T47D (cell line): Measurements from ENCODE around the gene PIKFYVE.
"Not testable (repeated sequence)": the region's sequence is repeated elsewhere in the genome, so short reads cannot be mapped to it uniquely, and the experiment has no call there.

ENCODE experiments used
- DNase-seq, 2 experiments: peaks; one replicate each; pipeline versions ENCODE4 v3.0.0 to v3.0.0-alpha.2; 2011 to 2012; ENCODE audit warnings: low read depth in 1 of 2, low spot score in 1 of 2
- JUND ChIP-seq: IDR thresholded peaks from 2 replicates; pipeline ENCODE4 v1.6.1; 2012; ENCODE audit warnings: low read depth
- in situ Hi-C: cut with HindIII; loops from 2 replicates; pipeline ENCODE4 v1.10.0; 2016; ENCODE audit warnings: low sequenced_read_pairs, low pct_unique_long_range_greater_than_20kb

PIKFYVE gene

DNA sequence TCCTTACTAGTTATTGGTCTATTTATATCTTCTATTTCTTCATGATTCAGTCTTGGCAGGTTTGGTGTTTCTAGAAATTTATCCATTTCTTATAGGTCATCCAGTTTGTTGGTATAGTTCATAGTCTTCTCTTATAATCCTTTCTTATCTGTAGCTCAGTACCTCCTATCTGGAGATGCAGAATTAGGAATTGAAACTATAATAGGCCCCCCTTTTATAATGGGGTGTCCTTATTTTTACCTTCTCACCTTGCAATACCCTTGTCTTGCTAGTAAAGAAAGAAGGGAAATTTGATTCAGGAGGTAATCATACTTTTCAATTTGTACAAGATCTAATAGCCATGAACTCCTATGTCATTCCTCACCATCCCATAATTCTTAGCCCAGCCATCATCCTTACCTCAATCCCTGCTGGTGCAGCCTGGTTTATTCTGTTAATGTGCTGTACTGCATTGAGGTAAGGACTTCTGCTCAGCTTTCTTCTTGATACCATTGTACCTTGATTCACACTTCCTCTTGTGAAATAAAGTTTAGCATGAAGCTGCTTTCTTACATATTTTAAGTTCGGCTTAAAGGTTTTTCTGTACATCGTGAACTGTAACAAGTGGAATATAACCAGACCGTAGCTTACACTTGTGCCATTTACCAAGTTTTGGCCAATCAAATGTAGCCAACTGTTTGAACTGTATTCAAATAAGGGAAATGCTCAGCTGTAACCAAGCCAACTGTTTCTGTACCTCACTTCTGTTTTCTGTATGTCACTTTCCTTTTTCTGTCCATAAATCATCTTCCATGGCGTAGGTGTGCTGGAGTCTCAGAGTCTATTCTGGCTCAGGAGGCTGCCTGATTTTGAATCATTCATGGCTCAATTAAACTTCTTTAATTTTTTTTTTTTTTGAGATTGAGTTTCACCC is 100.4 kb downstream of the PIKFYVE start:
- DNase-seq: no peak
- in situ Hi-C loops: no loop called here
- TF ChIP-seq JUND: no peak

DNA sequence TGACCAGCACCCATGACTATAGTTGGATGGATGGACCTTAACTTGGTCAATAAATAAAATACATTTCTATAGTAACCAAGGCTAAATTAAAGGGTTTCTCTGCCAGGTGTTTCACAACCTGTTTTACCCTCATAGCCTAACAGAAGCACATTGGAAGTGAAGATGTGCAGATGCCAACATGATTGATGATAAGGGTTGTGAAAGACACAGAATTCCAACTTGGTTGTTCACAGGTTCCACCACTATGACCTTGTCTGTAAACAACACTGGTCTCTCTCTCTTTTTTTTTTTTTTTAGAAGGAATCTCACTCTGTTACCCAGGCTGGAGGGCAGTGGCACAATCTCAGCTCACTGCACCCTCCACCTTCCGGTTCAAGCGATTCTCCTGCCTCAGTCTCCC is 103.0 kb downstream of the PIKFYVE start:
- no peak for TF ChIP-seq JUND
- no peak for DNase-seq
- in situ Hi-C loops: no loop called here

DNA sequence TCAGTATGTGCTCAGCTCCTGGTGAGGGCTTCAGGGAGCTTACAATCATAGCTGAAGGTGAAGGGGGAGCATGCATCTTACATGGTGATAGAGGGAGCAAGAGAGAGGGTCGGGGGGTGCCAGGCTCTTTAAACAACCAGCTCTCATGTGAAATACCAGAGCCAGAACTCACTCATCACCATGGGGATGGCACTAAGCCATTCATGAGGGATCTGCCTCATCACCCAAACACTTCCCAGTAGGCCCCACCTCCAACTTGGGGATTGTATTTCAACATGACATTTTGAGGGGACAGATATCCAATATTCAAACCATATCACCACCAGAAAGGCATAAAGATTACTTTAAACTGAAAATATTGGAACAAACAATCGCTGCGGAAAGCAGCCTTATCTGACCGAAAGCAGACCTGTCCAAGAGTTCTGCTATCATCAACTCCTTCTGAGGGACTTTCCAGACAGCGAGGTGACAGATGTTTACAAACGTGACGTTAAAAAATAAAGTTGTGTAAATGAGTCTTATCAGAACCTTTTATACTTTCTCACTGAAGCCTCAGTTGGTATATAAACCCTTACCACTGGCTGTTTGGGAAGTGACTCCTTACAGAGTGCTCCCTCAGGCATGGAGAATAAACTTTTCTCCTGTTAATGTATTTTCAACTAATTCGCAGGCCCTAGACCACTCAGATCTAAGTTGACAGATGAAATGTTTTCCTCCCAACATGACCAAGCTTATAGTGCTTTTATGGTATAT is 105.0 kb downstream of the PIKFYVE start:
- in situ Hi-C loops: no loop called here
- no peak for TF ChIP-seq JUND

DNA sequence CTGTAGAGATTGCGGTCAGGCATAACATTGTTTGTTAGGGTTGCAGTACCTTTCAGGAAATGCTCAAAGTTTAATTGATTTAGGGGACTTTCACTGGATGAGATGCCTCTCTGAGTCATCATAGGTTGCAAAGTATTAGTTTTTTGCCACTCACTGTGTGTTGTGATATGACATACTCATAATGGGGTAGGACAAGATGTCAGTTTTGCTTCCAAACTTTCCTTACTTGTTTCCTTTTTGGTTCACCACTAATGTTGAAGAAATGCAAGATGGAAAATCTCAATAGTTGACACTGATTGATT is 105.5 kb downstream of the PIKFYVE start:
- no peak for TF ChIP-seq JUND
- in situ Hi-C loops: no loop called here
- DNase-seq: no peak

More for the DNA sequence above, 105.0 kb downstream of the PIKFYVE start:
- no peak for DNase-seq

DNA sequence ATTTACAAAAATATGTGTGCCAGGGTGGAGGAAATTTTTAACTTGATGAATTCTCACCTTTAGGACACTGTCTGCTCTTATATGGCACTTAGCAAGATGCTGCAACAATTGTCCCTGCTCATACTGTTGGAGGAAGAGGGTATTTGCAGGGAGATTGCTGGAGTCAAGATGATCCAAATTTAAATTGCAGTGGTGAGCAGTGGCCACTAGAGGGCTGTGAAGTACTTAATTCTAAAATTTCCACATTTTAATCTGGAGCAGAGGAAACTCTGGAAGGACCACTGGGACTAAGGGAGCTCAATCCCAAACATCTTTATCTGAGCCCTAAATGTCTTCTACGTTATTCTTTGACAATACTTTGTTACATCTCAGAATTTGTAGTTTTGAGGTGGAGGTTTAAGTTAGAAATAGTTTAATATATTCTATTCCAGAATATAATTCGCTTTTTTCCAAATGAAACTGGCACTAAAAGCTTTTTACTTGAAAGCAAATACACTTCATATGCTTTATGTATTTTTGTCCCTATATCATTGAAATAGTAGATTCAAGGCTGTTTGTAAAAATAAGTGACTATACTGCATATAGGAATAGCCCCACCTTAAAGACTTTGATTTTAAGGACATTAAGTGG is 107.5 kb downstream of the PIKFYVE start:
- in situ Hi-C loops: no loop called here
- DNase-seq: peak; percentile 48 to 58
- TF ChIP-seq JUND: no peak

DNA sequence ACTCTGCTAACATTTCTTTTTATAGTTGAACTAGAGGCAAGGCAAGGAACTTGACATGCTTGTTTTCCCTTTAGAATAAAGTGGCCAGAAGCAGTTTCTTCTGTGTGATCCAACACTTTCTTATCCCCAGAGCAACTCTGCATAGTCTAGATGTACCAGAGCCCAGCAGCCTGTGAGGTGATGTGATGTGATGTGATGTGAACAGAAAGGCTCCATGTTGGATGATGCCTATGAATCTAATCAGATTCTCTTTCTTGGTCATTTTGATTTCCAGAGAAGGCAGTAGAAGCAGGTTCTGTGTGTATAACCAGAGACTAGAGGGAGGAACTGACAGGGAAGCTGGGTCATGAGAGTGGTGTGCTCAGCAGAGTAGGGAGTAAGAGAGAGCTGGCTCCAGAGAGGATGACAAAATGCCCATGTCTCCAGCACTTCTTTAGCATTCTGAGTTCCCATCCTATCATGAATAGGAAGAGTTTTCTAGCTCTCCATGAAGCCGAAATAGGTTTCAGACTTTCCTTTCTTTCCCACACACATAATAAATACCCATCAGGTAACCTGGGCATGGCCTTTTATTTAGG is 109.5 kb downstream of the PIKFYVE start:
- no peak for DNase-seq
- no peak for TF ChIP-seq JUND
- in situ Hi-C loops: no loop called here

DNA sequence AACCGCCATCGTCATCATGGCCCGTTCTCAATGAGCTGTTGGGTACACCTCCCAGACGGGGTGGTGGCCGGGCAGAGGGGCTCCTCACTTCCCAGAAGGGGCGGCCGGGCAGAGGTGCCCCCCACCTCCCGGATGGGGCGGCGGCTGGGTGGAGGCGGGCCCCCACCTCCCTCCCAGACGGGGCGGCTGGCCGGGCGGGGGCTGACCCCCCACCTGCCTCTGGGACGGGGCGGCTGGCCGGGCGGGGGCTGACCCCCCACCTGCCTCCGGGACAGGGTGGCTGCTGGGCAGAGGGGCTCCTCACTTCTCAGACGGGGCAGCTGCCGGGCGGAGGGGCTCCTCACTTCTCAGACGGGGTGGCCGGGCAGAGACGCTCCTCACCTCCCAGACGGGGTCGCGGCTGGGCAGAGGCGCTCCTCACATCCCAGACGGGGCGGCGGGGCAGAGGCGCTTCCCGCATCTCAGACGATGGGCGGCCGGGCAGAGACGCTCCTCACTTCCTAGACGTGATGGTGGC is 111.3 kb downstream of the PIKFYVE start:
- DNase-seq, in situ Hi-C loops: not testable (repeated sequence)

DNA sequence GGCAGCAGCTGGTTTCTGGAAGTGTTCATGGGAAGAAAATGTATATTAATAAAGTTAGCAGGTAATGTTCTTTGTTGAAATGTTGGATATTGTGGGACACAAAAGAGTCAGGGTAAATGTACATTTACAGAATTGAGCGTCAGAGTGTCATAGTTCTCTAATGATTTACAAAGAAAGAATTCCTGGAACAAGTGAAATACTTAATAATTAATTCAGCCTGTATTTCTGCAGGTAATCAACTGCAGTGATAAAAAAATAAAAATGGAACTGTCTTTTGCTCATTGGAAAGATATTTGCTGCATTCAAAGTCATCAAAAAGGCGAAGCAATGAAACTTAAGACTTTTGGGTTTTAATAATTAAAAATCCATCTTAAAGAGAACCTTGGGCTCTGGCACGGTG is 113.1 kb downstream of the PIKFYVE start:
- TF ChIP-seq JUND: no peak
- no peak for DNase-seq
- in situ Hi-C loops: no loop called here

DNA sequence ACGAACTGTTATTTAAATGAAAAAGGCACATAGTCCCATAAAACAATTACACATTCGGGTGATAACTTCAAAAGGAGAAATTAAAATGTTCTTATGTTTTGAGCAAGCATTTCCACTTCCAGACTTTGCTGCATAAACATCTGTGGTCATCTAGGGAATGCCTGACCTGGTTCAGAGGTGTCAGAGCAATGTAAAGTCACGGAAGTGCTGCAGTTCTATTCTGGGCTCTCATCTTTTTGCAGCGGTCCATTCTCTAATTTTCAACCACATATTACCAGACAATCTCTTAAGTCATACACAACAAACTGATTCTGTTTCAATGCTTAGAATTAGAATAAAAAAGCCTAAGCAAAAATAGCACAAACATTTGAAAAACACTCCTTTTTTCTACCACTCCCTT is 118.6 kb downstream of the PIKFYVE start:
- in situ Hi-C loops: no loop called here
- no peak for TF ChIP-seq JUND
- no peak for DNase-seq

DNA sequence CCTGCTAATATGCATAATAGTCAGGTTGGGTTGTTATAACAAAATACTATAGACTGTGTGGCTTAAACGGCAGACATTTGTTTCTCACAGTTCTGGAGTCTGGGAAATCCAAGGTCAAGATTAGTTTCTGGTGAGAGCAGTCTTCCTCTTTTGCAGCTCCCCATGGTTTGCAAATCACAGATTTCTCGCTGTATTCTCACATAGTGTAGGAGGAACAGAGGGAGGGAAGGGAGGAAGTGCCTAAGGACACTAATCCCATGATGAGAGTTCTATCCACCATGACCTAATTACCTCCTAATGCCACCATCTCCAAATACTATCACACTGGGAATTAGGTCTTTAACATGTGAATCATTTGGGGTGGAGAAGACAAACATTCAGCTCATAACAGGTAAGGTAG is 120.5 kb downstream of the PIKFYVE start:
- in situ Hi-C loops: no loop called here
- no peak for TF ChIP-seq JUND
- DNase-seq: no peak

DNA sequence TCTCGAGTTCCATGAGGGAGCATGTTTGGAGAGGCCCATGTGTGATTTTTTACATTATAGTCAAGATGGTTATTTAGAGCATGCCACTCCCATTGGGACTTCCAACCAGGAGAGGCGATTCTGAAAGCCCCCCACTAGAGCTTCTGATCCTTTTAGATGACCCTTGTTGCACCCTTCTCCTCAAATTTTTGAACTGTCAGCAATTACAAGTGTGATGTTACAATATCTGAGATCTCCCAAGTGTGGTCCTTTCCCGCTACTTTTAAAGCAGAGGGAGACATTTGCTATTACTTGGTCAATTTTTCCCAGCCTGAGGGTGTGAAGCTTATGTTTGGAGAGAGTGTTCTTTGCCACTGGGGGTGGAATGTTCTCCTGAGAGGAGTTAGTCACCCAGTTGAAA is 123.9 kb downstream of the PIKFYVE start:
- TF ChIP-seq JUND: no peak
- no peak for DNase-seq
- in situ Hi-C loops: no loop called here

DNA sequence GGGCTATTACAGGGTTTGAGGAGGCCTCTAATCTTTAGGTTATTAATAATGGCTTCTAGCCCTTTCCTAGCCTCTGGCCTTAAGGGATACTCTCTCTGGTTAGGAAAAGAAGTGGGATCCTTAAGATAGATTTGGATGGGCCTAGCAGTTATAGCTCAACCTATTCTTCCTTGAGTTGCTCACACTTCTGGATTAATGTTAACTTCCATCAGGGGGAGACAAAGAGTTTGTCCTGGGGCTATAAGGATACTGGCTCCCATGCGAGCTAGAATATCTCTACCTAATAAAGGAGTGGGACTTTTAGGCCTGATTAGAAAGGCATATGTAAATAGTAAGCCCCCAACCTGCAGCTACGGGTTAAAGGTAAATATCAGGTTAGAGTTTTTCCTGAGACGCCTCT is 126.2 kb downstream of the PIKFYVE start:
- in situ Hi-C loops: no loop called here
- DNase-seq: peak in 1 of 2 experiments; percentile 31

DNA sequence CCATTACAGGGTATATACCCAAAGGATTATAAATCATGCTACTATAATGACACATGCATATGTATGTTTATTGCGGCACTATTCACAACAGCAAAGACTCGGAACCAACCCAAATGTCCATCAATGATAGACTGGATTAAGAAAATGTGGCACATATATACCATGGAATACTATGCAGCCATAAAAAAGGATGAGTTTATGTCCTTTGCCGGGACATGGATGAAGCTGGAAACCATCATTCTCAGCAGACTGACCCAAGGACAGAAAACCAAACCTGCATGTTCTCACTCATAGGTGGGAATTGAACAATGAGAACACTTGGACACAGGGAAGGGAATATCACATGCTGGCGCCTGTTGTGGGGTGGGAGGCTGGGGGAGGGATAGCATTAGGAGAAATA is 130.7 kb downstream of the PIKFYVE start:
- in situ Hi-C loops, DNase-seq: not testable (repeated sequence)

More for the DNA sequence above, 126.2 kb downstream of the PIKFYVE start:
- no peak for TF ChIP-seq JUND
